NCI-H460 (cell line): ENCODE results near the gene CLIC4. TPM values are rescaled to one million over a fixed set of nuclear protein-coding genes. Genes with fewer than 3 reads are reported as not detected.
A peak's percentile ranks its signal among the peaks of the same experiment; 100 is the strongest.
"Not testable (repeated sequence)": the region's sequence is repeated elsewhere in the genome, so short reads cannot be mapped to it uniquely, and the experiment has no call there.

Experiments used
- DNase-seq: peaks from one replicate; pipeline ENCODE4 v3.0.0-alpha.2; 2016; ENCODE audit warnings: low read depth; ENCODE audit errors: extremely low read depth
- total RNA-seq: library from RNA; depleted of rRNA; stranded (reverse); fragments of >200 nt; shearing (Covaris generic); gene quantifications from 2 replicates; pipeline ENCODE4 v1.2.3, GENCODE V29; 2014

Gene CLIC4
- total RNA-seq, 1 experiment from 2014 or later = 170 TPM

DNA sequence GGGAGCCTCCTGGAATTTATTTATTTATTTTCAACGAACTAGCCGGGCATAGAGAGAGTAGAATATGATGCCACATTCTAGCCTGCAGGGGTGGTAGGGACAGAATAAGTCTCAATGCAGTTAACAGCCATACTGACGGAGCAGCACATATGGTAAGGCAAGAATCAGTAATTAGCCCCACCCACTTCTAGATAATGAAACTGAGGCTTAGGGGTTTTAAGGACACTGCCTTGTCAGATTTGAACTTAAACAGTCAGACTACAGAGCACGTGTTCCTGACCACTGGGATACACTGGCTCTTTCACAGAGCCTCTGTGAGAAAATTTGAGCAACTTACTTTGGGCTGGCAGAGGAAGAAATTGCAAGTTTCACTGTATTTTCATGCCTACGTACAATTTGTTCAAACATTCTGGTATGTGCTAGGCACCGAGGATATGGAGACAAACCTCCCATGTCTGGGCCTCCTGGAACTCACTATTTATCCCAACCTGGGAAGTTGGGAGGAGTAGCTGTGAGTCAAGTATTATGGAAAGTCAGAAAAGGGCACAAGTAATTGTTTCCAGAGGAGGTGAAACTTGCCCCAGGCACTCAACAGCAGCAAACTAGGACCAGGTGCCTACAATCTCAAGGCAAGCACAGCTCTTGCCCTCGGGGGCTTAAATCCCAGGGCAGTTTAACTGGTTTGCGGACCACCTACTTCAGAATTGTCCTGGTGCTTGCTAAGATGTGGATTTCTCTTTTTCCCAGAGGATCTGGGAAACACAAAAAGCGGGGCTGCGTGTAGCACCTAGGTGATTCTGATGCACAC is 1.6 kb upstream of the CLIC4 start:
- DNase-seq = no peak

DNA sequence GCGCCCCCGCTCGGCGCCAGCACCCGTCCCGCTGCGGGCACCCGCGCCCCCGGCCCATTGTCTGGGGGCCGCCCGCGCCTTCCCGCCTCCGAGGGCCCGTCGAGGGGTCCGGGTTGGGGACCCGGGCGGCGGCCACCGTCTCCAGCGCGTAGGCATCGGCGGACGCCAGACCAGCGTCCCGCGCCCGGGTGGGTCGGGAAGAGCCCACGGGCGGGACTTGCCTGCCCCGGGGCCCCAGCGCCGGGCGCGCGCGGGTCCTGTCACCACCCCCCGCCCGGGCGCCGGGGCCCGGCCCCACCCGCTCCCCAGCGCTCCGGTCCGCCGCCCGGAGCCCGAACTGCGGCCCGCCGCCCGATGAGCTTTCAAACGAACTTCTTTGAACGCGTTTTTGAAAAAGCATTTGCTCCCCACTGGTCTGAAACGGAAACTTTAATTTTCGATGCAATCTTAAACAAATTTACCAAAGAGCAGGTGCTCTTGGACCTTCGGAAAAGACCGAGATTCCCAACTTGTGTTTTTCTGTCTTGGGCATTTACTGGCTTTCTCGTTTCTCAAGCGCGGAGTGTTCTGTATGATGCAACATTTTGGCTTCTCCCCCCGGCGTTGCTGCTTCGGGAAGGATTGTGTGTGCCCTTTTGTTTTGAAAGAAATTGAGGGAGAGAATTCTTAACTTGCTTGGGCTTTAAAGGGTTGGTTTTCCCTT is 615 bp downstream of the CLIC4 start:
- DNase-seq = peak; percentile 42

DNA sequence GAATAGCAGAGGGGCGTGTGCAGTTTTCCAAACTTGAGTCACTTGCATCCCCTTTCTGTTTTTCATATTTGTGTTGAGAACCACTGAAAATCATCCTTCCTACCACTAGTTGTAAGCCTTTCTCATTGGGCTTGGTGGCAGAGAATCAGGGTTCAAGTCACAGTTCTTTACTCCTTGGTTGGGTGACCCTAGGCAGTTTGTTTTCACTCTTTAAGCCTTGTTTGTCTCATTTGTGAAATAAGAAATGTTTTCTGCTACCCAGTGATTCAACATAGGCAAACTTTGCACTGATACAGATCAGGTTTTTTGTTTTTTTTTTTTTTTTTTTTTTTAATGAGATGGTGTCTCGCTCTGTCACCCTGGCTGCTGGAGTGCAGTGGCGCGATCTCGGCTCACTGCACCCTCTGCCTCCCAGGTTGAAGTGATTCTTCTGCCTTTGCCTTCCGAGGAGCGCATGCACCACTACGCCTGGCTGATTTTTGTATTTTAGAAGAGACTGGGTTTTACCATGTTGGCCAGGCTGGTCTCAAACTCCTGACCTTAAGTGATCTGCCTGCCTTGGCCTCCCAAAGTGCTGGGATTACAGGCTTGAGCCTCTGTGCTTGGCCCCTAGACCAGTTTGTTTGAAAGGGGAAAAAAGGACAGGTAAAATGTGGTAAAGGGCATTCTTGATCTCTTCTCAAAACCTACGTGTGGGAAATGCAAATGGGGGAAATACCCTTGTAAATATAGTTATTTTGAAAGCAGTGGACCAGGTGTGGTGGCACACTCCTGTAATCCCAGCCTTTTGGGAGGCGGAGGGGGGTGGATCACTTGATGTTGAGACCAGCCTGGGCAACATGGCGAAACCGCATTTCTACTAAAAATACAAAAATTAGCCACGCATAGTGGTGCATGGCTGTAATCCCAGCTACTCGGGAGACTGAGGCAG is 3.2 kb downstream of the CLIC4 start:
- DNase-seq = no peak

DNA sequence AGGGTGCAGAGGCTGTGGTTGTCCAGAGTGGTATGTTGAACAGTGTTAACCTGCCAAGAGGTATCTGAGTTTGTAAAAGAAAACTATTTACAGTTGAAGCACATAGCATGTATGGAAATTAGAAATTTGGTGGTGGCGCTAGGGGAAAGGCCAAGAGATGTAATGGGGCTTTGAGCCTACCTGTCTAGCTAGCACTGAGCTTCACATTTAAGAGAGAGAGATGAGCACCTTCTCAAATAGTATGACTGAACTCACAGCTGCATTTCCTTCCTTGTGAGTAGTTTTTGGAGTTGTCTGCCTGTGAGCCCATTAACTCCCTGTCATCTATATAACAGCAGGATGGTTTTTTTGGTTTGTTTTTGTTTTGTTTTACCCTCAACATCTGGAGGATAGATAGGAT is 4.0 kb downstream of the CLIC4 start:
- no peak for DNase-seq

DNA sequence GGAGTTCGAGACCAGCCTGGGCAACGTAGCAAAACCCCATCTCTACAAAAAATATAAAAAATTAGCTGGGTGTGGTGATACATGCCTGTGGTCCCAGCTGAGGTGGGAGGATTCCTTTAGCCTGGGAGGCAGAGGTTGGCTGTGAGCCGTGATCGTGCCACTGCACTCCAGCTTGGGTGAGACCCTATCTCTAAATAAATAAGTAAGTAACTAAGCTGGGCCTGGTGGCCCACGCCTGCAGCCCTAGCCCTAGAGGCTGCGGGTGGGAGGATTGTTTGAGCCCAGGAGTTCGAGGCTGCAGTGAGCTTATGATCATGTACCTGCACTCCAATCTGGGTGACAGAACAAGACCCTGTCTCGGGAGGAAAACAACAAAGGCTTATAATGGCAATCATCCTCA is 4.6 kb downstream of the CLIC4 start:
- no peak for DNase-seq

DNA sequence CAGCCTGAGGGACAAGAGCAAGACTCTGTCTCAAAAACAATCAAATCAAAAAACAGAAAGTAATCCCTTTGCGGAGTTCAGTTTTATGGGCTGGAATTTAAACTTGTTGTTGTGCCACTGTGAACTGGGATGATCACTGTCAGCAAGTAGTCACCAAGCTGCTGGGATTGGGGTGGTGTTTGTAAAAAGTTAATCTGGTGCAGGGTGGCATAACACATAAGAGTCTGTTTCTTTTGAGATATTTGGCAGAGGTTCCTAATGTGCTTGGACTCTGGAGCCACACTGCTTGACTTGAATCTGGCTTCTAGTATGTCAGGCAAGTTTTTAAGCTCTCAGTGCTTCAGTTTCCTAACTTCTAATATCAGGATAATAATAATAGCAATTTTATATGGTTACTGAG is 6.6 kb downstream of the CLIC4 start:
- no peak for DNase-seq

DNA sequence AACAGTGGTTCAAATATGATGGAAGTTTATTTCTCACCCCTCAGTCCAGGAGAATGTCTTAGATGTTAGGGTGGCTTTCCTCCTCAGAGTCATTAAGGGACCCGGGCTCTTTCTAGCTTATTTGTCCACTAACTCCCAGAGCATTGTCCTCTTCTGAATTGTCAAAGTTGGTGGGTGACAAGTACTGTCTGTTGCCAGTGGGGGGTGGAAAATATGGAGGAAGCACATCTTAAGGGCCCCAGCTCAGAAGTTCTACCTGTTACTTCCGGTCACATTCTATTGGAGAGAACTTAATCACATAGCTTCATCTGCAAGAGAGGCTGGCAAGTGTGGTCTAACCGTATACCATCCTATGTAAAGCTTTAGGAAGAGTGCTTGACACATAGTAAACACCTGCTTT is 7.1 kb downstream of the CLIC4 start:
- no peak for DNase-seq

DNA sequence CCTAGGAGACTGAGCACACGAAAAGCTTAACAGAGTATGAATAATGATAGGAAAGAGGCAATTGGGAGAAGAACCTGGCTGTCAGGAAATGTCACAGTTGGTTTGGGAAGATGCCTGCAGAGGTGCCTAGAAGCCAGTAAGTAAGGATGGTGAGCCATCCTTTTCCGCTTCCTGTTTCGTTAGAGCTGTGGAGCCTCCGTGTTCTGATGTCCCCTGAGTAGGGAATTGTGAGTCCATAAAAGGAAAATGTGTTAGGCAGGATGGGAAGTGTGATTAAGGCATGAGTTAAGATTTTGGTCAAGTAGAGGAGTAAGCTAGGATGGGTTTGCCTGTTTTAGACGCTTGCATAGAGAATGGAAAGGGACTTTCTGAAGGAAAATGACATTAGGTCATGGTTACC is 9.0 kb downstream of the CLIC4 start:
- no peak for DNase-seq

DNA sequence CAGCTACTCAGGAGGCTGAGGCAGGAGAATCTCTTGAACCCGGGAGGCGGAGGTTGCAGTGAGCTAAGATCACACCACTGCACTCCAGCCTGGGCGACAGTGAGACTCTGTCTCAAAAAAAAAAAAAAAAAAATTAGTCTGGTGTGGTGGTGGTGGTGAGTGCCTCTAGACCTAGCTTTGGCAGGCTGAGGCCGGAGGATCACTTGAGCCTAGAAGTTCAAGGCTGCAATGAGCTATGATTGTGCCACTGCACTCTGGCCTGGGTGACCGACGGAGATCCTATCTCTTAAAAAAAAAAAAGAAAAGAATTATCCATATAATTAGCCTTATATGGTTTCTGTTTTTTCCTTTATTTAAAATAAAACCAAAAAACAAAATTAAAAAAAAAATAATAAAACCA is 10.1 kb downstream of the CLIC4 start:
- not testable (repeated sequence) for DNase-seq

DNA sequence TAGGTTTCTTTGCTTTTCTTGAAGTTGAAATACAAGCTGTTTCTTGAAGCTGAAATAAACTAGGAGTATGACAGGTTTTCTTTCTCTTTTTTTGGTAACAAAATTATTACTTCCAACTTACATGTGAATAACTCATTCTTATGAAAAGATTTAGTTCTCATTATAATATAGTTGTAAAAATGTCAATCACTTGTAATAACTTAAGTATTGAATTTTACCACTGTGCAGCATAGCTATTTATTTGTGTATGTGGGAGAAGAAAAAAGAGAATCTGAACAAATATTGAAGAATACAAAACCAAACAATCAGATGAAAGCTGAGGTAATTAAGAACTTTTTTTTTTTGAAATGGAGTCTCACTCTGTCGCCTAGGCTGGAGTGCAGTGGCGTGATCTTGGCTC is 11.1 kb downstream of the CLIC4 start:
- no peak for DNase-seq

DNA sequence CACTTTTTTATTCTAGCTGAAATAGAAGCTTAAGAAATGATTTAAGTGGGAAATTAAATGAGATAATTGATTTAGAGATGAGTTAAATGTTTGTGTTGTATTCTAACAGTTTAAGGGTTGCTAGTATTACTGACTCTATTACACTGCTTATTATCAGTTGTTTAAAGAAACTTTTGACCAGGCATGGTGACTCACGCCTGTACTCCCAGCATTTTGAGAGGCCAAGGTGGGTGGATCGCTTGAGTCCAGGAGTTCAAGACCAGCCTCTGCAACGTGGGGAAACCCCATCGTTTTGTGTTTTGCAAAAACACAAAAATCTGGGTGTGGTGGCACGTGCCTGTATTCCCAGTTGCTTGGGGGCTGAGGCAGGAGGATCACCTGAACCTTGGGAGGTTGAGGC is 14.2 kb downstream of the CLIC4 start:
- no peak for DNase-seq

DNA sequence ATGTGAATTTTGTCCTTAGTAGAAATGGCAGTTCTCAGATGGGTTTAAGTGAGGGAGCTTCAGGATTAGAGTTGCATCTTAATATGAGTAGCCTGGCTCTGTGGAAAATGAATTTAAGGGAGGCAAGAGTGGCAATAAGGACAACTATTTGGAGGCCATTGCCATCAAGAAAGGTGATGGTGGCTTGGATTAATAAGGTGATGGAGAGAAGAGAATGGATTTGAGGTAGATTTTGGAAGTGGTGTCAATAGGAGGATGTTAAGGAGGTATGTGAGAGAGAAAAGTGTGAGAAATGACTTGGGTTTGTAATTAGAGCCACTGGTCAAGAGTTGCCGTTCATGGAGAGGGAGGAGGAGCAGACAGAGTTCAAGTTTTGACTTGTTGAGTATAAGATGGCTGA is 16.3 kb downstream of the CLIC4 start:
- DNase-seq = no peak

DNA sequence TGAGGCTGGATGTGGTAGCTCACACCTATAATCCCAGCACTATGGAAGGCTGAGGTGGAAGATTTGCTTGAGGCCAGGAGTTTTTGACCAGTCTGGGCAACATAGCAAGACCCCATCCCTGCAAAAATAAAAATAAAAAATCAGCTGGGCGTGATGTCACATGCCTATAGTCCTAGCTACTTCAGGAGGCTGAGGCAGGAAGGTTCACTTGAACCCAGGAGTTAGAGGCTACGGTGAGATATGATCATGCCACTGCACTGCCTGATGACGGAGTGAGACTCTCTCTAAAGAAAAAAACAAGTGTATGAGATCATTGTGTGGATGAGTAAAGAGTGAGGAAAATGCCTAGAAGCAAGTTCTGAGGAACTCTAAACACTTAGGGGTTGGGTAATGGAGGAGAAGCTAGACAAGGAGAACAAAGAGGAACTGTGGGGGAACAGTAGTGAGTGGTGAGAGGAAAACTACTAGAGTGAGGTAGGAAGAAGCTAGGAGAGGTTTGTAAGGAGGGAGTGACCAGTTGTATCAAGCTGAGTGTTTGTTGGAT is 17.0 kb downstream of the CLIC4 start:
- no peak for DNase-seq

DNA sequence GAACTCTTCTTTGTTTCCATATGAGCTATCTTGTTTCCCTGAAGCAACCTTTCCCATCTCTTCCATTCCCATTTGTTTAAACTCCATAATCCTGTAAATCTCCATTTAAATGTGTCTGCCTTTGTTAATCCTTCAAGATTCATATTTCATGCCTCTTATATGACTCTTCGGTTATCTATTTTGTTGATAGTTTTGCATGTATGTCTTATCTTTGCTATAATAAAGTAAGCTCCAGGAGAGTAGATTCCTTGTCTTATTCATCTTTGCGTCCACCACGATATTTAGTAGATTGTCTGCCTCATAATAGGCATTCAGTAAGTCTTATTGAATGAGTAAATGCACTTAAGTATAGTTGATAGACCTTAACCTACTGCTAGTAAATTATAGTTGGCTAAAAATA is 18.4 kb downstream of the CLIC4 start:
- no peak for DNase-seq

DNA sequence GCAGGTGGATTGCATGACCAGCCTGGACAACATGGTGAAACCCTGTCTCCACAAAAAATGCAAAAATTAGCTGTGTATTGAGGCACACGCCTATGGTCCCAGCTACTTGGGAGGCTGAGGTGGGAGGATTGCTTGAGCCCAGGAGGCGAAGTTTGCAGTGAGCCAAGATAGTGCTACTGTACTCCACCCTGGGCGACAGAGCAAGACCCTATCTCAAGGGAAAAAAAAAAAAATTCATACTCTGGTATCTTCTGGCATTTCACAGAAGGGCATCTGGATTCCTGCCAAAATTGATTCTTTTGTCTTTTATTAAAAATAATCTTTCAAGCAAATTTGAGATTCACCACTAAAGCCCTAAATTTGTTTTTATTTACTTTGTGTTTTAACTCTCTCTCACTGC is 19.2 kb downstream of the CLIC4 start:
- no peak for DNase-seq

DNA sequence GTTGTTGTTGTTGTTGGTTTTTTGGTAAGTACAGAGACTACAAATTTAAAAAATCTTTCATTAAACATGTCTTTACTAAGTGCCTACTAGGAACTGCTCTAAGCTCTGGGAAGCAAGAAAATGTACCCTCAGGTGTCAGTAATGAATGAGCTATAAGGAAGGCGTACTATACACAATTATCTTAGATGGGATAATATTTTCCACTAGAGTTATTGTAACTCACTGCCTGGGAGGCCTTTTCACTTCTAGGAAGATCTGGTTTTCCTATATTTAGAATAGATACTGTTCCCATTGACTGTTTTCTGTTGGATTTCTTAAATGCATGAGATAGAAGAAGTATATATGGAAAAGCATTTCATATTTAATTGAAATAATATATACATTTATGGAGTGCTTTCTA is 19.6 kb downstream of the CLIC4 start:
- no peak for DNase-seq

DNA sequence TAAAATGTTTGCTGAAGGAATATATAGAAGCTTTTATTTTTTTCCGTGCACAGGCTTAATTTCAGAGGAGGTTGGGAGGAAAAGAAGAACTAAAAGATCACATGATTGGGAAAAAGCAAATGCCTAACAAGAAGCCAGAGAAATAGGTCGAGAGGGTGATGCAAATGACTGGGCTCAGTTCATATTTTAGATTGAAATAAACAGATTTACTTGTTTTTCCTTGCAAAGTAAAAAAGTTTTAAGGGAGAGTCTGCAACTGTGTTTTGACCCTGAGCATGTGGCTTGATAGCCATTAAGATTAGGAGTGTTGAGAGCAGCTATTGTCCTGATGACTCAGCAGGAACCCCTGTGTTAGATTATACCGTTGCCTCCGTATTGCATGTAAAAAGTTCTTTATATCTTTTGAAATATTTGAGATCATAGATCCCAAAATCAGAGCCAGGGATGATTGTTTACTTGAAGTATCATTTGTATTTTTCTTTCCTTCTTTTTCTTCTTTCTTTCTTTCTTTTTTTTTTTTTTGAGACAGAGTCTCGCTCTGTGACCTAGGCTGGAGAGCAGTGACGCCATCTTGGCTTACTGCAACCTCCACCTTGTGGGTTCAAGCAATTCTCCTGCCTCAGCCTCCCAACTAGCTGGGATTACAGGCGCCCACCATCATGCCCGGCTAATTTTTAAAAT is 20.2 kb downstream of the CLIC4 start:
- DNase-seq = no peak

DNA sequence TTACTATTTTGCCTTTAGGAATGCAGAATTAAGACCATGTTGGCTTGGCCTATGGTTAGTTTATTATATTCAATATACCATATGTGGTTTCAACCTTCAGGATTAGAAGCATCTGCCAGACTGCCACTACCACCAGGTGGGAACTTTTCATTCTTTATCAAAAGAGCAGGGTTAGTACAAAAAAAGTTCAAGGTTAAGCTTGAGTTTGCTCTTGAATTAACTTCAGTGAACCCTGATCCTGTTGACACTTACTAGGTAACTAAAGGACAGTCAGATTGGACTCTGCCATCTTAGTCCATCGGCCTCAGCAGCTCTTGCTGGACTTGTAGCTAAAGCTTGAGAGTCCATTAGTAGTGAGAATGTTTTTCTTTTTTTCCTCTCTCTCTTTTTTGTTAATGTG is 22.1 kb downstream of the CLIC4 start:
- DNase-seq = no peak

DNA sequence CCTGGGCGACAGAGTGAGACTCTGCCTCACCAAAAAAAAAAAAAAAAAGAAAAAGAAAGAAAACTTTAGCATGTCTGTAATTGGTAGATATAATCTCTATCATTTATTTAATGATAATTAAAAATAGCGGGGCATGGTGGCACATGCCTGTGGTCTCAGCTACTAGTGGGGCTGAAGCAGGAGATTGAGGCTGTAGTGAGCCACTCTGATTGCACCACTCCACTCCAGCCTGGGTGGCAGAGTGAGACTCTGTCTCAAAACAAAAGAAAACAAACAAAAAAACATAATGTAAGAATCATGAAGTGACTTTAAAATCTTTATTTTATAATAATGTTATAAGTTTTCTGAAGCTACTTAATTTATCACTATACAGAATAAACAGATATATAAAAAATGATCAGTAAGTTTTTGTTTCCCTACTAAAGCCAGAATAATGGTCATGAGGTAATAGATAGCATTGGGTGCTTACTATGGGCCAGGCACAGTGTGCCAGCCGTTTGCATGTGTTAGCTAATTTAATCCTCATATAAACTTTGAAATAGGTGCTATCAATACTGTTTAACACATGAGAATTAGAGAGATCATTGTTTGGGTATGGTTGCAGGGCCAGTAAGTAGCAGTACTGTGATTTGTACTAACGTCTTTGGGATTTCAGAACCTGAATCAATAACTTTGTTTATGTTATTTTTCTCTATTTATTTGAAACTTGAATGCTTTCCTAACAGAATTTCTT is 23.8 kb downstream of the CLIC4 start:
- no peak for DNase-seq
